Measurements from ENCODE around the gene LEPR. TPM values are rescaled to one million over a fixed set of nuclear protein-coding genes. Genes with fewer than 3 reads are reported as not detected.
"Not testable (repeated sequence)": the region's sequence is repeated elsewhere in the genome, so short reads cannot be mapped to it uniquely, and the experiment has no call there.

The LEPR gene
- total RNA-seq, 2 experiments from 2014 or later = 1.6 to 2.2 TPM

DNA sequence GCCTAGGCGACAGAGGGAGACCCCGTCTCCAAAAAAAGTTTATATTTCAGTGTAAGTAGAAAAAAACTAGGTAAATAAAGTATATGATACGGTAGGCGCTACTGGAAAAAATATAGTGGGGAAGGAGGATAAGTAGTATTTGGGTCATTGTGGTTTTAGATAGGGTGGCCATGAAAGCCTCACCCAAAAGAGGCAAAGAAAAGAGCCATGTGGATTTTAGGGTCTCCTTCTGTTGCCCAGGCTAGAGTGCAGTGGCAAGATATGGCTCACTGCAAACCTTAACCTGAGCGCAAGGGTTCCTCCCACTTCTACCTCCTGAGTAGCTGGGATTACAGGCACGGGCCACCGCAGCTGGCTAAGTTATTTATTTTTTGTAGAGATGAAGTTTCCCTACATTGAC is 17.1 kb downstream of the LEPR start:
- Mint-ChIP-seq H3K4me1 (no peaks in the 10 kb centered on the region), H3K9me3 (no peaks in the 10 kb centered on the region), H3K4me3 (no peak overlapping the region), H3K27me3 (no peaks in the 10 kb centered on the region), H3K36me3 (peaks cover 7% of the 10 kb centered on the region), H3K27ac (no peak overlapping the region)
- DNase-seq = no peak

DNA sequence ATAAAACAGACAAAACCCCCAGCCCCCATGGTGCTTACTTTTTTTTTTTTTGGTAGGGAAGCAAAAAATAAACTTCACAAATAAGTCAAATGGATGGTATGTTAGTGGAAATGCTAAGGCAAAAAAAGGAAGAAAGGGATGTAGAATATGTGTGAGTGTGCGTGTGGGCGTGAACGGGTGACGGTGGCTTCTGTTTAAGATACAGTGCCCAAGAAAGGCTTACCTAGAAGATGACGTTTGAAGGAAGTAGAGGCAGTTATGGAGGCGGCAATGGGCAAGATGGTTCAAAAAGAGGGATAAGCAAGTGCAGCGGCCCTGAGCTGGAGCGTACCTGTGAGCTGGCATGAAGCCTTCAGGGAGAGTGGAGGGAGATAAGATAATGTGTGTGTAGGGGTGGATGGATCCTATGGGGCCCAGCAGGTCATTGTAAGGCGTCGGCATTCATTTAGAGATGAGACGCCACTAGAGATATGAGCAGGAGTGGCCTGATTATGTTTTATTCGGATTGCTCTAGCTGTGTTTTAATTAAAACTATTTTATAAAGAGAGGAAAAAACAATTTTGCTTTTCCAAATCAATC is 19.9 kb downstream of the LEPR start:
- peaks cover 3% of the 10 kb centered on the region for H3K4me1 Mint-ChIP-seq

DNA sequence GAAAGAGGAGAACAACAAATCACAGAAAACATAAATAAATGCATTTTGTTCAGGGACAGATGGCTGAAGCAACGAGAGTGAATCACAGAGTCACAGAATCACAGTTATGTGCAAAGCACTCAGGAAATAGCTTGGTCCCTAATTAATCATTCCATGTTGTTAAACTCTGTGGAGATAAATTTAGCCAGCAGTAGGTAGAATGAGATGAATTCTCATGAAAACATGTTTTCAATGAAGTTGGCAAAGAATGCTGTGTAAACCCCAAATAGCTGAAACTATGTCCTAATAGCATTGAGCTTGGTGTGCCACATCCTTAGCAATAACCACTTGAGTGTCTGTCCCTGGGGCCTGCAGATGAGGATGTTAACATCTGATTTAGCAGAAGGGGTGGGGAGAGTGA is 20.4 kb downstream of the LEPR start:
- no peaks in the 10 kb centered on the region for H3K9me3 Mint-ChIP-seq
- peaks cover 3% of the 10 kb centered on the region for H3K4me1 Mint-ChIP-seq
- no peaks in the 10 kb centered on the region for H3K27me3 Mint-ChIP-seq
- peaks cover 4% of the 10 kb centered on the region for H3K36me3 Mint-ChIP-seq
- no peak for DNase-seq
- no peak overlapping the region for H3K27ac Mint-ChIP-seq
- no peak overlapping the region for H3K4me3 Mint-ChIP-seq

More for the DNA sequence above, 19.9 kb downstream of the LEPR start:
- H3K4me3 Mint-ChIP-seq = no peak overlapping the region
- H3K9me3 Mint-ChIP-seq = no peaks in the 10 kb centered on the region
- no peak overlapping the region for H3K27ac Mint-ChIP-seq
- DNase-seq = no peak
- H3K27me3 Mint-ChIP-seq = no peaks in the 10 kb centered on the region
- peaks cover 4% of the 10 kb centered on the region for H3K36me3 Mint-ChIP-seq

DNA sequence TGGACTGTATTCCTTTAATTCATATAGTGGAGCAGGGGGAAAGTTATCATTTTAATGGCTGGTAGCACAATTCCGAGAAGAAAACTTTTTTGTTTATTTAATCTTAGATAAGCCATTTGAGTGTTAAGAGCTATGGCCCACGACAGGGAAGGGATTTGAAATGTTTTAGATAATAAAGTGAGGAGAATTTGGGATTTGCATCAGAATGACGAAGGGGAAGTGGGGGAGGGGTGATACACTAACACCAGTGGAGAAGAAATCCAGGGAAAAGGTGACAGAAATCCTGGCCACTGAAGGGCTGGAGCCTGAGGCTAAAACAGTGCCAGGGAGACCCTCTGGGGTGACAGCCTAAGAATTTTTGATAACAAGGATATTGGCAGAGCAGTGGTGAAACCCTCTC is 21.0 kb downstream of the LEPR start:
- H3K36me3 Mint-ChIP-seq = peaks cover 2% of the 10 kb centered on the region
- no peaks in the 10 kb centered on the region for H3K27me3 Mint-ChIP-seq
- H3K9me3 Mint-ChIP-seq = no peaks in the 10 kb centered on the region
- peaks cover 3% of the 10 kb centered on the region for H3K4me1 Mint-ChIP-seq
- no peak for DNase-seq
- H3K27ac Mint-ChIP-seq = no peak overlapping the region
- no peak overlapping the region for H3K4me3 Mint-ChIP-seq

DNA sequence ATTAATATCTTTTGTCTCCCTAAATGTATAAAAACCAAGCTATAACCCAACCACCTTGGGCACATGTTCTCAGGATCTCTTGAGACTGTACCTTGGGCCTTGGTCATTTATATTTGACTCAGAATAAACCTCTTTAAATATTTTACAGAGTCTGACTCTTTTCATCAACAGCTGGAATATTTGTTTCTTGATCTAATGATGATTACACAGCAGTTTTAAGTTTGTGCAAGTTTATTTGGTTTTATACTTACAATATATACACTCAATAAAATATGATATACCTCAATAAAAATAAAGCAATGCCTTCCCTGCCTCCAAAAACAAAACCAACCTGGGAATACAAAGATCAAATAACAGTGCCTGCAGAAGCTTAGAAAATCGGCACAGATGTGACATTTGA is 22.0 kb downstream of the LEPR start:
- no peaks in the 10 kb centered on the region for H3K36me3 Mint-ChIP-seq
- no peaks in the 10 kb centered on the region for H3K27me3 Mint-ChIP-seq
- H3K4me1 Mint-ChIP-seq = peaks cover 3% of the 10 kb centered on the region
- H3K4me3 Mint-ChIP-seq = no peak overlapping the region
- H3K27ac Mint-ChIP-seq = no peak overlapping the region
- no peaks in the 10 kb centered on the region for H3K9me3 Mint-ChIP-seq
- no peak for DNase-seq

DNA sequence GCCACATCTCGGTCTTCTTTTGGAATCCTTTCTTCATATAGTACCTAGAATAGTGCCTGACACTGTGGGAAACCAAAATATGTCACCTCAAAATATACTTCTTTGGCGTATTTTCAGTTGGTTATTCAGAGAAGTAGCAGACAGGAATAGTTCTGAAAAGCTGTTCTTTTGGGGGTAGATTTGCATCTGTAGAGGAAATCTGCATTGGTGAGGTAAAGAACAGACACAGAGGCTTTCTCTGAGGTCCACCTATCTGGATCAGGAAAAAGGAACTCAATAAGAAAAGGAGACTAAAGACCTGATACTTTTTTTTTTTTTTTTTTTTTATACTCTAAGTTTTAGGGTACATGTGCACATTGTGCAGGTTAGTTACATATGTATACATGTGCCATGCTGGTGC is 23.2 kb downstream of the LEPR start:
- H3K4me1 Mint-ChIP-seq = peaks cover 3% of the 10 kb centered on the region
- H3K27ac Mint-ChIP-seq = no peak overlapping the region
- no peaks in the 10 kb centered on the region for H3K9me3 Mint-ChIP-seq
- DNase-seq = no peak
- H3K27me3 Mint-ChIP-seq = no peaks in the 10 kb centered on the region
- H3K4me3 Mint-ChIP-seq = no peak overlapping the region
- H3K36me3 Mint-ChIP-seq = no peaks in the 10 kb centered on the region

DNA sequence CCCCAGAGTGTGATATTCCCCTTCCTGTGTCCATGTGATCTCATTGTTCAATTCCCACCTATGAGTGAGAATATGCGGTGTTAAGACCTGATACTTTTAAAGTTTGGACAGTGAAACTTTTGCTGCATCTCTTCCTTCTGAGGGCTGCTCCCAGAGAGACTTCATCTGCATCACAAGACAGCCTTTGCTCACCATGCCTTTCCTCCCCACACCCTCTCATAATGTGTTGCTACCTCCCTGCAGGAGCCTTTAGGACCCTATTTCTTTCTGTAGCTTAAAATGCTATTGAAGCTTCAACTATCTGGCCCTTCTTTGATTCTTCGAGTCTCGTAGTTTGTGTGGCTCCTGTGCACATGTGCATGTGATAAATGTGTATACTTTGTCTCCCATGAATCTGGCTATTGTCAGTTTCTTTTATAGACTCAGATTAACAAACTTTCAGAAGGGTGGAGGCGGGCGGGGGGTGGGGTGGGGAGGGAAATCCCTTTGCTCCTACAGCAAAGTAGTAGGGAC is 23.7 kb downstream of the LEPR start:
- H3K27me3 Mint-ChIP-seq = no peaks in the 10 kb centered on the region
- DNase-seq = no peak
- H3K9me3 Mint-ChIP-seq = no peaks in the 10 kb centered on the region

DNA sequence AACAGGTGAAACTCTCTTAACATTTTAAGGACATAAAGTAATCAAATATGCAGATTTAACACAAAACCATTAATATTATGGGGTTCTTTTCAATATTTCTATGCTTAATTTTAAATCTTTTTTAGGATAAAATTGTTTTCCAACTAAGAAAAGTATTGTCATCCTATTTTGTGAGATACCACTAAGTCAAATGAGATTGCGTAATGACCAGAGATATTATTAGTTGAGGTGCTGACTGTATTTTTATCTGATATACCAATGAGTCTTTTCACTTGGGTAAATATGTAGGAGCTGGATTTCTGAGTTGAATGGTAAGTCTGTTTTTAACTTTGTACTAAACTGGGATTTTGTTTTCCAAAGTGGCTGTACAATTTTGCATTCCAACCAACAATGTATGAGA is 25.4 kb downstream of the LEPR start:
- no peak overlapping the region for H3K4me3 Mint-ChIP-seq
- H3K27me3 Mint-ChIP-seq = no peaks in the 10 kb centered on the region
- H3K9me3 Mint-ChIP-seq = no peaks in the 10 kb centered on the region
- H3K36me3 Mint-ChIP-seq = no peaks in the 10 kb centered on the region
- H3K4me1 Mint-ChIP-seq = peaks cover 3% of the 10 kb centered on the region
- no peak overlapping the region for H3K27ac Mint-ChIP-seq
- no peak for DNase-seq

More for the DNA sequence above, 23.7 kb downstream of the LEPR start:
- Mint-ChIP-seq H3K36me3 (no peaks in the 10 kb centered on the region), H3K27ac (no peak overlapping the region), H3K4me1 (peaks cover 3% of the 10 kb centered on the region), H3K4me3 (no peak overlapping the region)

DNA sequence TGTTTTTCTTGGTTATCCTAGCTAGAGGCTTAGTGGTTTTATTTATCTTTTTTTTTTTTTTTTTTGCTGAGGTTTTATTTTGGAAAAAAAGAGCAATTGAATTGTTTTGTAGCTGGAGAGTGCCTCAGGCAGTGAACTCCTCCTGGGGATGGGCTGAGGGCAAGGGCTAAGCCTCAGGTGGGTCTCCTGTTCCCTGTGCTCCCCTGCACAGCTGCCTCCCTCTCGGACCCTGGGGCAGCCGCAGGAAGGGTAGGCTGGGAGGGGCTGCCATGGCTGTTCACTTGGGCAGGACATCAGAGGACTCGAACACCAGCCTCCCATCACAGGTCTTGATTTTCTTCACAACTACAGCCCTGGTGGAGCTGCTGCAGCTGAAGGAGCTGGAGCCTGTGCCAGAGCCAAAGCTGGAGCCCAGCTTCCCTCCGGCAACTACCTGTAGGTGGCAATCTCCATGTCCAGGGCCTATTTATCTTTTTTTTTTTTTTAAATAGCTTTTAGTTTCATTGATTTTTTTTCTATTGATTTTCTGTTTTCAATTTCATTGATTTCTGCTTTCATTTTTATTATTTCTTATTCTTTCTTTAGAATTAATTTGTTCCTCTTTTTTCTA is 28.9 kb downstream of the LEPR start:
- Mint-ChIP-seq H3K4me1 (no peaks in the 10 kb centered on the region), H3K27me3 (no peaks in the 10 kb centered on the region), H3K27ac (no peak overlapping the region), H3K36me3 (no peaks in the 10 kb centered on the region), H3K4me3 (no peak overlapping the region), H3K9me3 (no peaks in the 10 kb centered on the region)
- no peak for DNase-seq

DNA sequence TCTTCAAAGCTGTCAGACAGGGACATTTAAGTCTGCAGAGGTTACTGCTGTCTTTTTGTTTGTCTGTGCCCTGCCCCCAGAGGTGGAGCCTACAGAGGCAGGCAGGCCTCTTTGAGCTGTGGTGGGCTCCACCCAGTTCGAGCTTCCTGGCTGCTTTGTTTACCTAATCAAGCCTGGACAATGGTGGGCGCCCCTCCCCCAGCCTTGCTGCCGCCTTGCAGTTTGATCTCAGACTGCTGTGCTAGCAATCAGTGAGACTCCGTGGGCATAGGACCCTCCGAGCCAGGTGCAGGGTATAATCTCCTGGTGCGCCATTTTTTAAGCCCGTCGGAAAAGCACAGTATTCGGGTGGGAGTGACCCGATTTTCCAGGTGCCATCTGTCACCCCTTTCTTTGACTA is 35.2 kb downstream of the LEPR start:
- Mint-ChIP-seq H3K36me3 (peaks cover 19% of the 10 kb centered on the region), H3K4me1 (peaks cover 13% of the 10 kb centered on the region)
- H3K9me3 Mint-ChIP-seq, H3K27me3 Mint-ChIP-seq, H3K27ac Mint-ChIP-seq, DNase-seq, H3K4me3 Mint-ChIP-seq: not testable (repeated sequence)

DNA sequence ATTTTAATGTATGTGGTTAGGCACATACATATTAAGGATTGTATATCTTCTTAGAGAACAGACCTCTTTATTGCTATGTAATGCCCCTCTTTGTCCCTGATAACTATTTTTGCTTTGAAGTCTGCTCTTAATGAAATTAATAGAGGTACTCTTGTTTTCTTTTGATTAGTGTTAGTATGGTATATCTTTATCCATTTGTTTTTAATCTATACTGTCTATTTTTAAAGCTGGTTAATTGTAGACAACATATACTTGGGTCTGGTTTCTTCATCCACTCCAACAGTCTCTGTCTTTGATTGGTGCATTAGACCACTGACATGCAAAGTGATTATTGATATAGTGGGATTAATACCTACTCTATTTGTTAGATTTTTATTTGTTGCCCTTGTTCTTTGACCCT is 36.0 kb downstream of the LEPR start:
- Mint-ChIP-seq H3K4me3 (no peak overlapping the region), H3K36me3 (peaks cover 19% of the 10 kb centered on the region), H3K27me3 (no peaks in the 10 kb centered on the region), H3K9me3 (peaks cover 7% of the 10 kb centered on the region), H3K27ac (no peak overlapping the region), H3K4me1 (peaks cover 13% of the 10 kb centered on the region)
- DNase-seq = no peak

DNA sequence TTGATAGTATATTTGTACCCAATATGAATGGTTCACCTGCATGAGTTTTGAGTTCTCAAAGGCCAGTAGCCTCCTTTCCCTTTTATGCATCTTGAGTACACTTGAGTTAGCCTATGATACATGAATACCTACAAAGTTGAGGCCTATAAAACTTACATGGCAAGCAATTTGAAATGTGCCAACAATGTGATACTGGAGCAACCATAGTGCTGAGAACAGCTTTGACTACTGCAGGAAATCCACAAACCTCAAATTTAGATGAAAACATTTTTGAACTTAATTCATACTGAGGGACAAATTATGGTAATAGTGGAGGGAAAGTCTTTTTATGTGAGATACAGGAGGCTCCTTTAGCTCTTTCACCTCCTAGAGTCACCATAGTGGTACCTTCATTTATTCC is 37.4 kb downstream of the LEPR start:
- H3K27ac Mint-ChIP-seq = no peak overlapping the region
- H3K4me1 Mint-ChIP-seq = peaks cover 13% of the 10 kb centered on the region
- H3K36me3 Mint-ChIP-seq = peaks cover 19% of the 10 kb centered on the region
- no peaks in the 10 kb centered on the region for H3K27me3 Mint-ChIP-seq
- DNase-seq = no peak
- H3K4me3 Mint-ChIP-seq = no peak overlapping the region
- peaks cover 7% of the 10 kb centered on the region for H3K9me3 Mint-ChIP-seq

DNA sequence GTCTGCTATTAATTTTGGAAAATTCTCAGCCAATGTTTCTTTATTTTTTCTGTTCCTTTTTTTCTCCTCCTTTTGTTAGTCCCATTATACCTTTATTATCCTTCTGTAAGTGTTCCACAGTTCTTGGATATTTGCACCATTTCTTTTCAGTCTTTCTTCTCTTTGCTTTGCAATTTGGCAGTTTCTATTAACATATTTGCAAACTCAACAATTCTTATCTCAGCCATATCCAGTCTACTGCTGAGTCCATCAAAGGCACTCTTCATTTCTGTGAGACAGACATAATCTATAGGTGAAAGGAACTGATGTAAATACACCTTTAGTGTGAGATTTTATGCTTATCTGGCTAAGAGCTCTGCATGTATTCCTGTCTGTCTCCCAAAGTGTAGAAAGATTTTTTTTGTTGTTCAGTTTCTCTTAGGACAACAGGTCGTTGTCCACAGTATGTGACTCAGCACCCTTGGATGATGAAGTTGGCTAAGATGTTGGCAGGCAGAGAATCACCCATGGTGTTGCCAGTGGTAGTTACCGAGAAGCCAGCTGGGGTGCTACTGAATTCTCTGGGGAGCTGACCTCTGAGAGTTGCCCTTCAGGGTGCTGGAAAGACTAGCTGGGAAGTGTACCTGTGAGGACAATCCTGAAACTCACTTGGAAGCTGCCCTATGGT is 38.4 kb downstream of the LEPR start:
- no peak for DNase-seq
- peaks cover 13% of the 10 kb centered on the region for H3K4me1 Mint-ChIP-seq
- no peaks in the 10 kb centered on the region for H3K27me3 Mint-ChIP-seq
- H3K36me3 Mint-ChIP-seq = peaks cover 21% of the 10 kb centered on the region
- no peak overlapping the region for H3K4me3 Mint-ChIP-seq
- no peak overlapping the region for H3K27ac Mint-ChIP-seq
- peaks cover 7% of the 10 kb centered on the region for H3K9me3 Mint-ChIP-seq

DNA sequence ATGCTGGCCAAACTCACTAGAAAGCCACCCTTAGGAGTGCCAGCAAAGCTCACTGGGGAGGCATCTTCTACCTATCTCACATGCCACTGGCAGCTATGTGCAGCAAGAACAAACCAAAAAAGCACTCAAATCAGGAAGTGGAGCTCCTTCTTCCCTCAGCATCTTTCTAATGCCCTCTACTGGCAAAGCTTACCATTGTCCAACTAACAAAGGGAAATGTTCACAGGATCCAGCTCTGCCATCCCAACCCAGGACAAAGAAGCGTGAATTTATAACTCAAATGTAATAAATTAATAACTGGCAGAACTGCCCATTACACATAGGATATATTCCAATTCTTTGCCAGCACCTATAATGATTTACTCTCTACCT is 38.9 kb downstream of the LEPR start:
- H3K27me3 Mint-ChIP-seq = no peaks in the 10 kb centered on the region
- DNase-seq = no peak
- H3K27ac Mint-ChIP-seq = no peak overlapping the region
- no peak overlapping the region for H3K4me3 Mint-ChIP-seq
- peaks cover 7% of the 10 kb centered on the region for H3K9me3 Mint-ChIP-seq
- peaks cover 21% of the 10 kb centered on the region for H3K36me3 Mint-ChIP-seq
- peaks cover 13% of the 10 kb centered on the region for H3K4me1 Mint-ChIP-seq

DNA sequence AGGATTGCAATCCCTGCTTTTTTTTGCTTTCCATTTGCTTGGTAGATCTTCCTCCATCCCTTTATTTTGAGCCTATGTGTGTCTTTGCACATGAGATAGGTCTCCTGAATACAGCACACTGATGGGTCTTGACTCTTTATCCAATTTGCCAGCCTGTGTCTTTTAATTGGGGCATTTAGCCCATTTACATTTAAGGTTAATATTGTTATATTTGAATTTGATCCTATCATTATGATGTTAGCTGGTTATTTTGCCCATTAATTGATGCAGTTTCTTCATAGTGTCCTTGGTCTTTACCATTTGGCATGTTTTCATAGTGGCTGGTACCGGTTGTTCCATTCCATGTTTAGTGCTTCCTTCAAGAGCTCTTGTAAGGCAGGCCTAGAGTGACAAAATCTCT is 45.4 kb downstream of the LEPR start:
- H3K9me3 Mint-ChIP-seq = peaks cover 12% of the 10 kb centered on the region
- H3K4me3 Mint-ChIP-seq, H3K27me3 Mint-ChIP-seq, H3K4me1 Mint-ChIP-seq, H3K36me3 Mint-ChIP-seq, H3K27ac Mint-ChIP-seq, DNase-seq: not testable (repeated sequence)

DNA sequence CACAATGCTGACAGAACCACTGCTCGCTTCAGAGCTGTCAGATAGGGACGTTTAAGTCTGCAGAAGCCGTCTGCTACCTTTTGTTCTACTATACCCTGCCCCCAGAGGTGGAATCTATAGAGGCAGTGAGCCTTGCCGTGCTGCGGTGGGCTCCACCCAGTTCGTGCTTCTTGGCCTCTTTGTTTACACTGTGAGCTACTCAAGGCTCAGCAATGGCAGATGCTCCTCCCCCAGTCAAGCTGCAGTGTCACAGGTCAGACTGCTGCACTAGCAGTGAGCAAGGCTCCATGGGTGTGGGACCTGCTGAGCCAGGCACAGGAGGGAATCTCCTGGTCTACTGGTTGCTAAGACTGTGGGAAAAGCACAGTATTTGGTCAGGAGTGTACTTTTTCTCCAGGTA is 47.1 kb downstream of the LEPR start:
- Mint-ChIP-seq H3K27ac (no peak overlapping the region), H3K9me3 (peaks cover 12% of the 10 kb centered on the region), H3K27me3 (no peaks in the 10 kb centered on the region), H3K4me3 (no peak overlapping the region), H3K36me3 (peaks cover 9% of the 10 kb centered on the region), H3K4me1 (no peaks in the 10 kb centered on the region)
- no peak for DNase-seq

All from activated naive CD8-positive, alpha-beta T cell treated with anti-CD3 and anti-CD28 coated beads for 36 hours (primary cell).